Measurements from ENCODE around the gene FAT1.

The FAT1 gene

DNA sequence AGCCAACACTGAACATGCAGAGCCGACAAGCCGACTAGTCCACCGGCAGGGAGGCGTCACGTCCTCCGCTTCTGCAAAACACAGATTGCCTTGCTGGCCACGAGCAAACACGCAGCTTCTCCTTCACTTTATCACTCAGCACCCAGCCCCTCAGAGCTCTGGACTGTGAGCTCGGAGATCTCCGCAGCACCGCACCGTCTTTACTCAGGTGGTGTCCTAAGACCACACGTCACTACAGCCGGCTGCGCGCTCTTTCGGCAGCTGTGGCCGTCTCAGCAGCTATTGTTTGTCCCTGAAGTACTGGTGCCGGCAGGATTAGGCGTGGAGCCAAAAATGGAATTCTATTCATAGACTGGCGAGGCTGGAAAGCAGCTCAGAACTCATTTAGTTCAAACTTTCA lies 72.0 kb downstream of the FAT1 start:
- no peak for DNase-seq (ENCODE audit: low read depth)

DNA sequence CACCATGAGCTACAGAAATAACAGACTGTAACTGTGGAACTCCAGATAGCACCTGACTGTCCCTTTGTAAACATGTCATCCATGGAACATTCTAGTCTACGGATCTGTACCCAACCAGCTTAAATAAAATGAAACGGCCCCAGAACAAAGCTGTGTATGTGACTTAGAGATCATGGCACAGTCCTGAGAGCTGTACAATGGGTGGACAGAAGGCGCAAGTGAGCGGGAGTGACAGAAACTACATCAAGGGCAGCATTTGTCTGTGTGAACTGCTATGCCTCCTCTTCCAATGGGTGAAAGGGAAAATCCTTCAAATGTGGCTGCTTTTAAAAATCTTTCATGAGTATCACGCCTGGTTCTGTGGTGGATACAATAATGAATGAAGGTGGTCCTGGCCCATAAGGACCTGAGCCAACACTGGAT lies 72.5 kb downstream of the FAT1 start:
- DNase-seq (ENCODE audit: low read depth): no peak

DNA sequence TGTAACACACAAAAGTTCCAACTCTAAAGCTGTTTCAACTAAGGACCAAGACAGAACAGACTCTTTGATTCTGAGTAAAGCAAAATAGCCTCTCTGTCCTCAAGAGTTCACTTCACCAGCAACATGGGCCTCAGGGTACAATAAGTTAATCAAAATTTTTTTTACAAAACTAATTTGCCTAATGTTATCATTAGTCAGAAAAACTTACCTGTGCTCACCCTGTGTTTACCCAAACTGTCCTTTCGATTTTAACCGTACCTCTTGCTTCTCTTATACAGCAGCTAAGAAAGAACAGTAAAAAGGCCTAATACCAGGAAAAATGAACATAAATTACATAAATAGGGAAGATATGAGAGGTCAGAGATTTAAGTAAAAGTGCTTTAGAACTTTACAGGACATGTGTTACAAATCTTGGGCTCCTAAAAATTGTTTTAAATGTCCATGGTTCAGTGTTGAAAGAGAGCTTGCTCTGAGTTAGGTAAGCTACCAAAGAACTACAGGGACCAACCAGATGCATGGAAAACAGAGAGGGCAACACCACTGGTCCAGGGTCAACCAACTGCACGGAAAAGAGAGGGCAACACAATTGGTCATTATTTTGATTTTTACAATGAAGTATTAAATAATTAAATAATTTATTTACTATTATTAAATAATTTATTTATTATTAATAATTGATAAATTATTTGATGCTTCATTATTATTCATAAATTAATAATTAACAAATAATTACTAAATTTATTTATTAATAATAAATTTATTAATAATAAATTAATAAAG lies 73.1 kb downstream of the FAT1 start:
- no peak for DNase-seq (ENCODE audit: low read depth)

- no peak for DNase-seq (ENCODE audit: low read depth)
Measured at GRCh38 chr4:186647821-186648220, 75.8 kb downstream of the FAT1 start.

GRCh38 chr4:186644737-186645261 lies 78.9 kb downstream of the FAT1 start:
- DNase-seq (ENCODE audit: low read depth): no peak

DNA sequence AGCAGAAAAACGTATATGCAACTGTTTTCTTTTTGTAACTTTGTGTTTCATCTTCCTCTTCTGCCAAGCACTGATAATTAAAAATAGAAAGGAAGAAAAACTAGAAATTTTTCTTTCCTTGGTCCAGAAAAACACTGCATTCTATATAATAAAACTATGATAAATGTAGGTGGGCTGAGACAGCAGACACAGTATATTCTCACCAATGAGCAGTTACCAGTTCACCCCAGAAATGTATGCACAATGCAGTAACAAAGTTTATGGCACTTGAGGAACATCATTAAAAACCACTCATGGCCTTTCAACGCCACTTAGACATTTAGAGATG lies 79.4 kb downstream of the FAT1 start:
- no peak for DNase-seq (ENCODE audit: low read depth)

DNA sequence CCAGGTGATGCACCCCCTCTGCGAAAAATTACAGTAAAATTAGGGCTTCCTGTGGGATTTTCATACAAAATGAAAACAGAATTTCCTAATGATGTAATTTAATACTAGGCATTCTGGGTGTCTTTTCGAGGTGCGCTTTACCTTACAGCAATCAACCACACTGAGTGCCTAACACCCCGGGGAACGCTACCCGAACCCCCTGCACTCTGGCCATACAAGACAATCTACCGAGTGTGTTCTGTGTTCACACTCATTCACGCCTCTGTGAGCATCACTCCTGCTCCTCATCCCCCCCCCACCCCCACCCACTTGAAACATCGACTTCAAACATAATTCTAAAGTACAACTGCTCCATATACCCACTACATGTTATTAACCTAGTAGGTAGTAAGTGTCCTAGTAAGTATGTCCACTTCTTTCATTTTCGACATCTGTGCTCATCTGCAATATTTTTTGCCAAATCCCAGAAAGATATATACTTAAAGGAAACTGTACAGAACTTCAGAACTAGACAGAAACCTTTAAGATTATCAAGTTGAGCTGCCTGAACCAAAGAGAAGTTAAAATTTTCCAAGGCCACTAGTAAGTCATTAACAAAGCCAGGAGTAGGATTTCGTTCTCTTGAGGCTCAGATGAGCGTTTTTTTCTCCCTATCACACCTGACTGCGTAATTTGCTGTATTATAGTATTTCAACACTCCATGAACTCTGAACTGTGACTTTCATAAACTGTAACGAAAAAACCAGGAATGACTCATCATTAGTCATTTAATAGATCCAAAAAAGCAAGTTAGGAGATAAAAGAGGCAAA lies 80.0 kb downstream of the FAT1 start:
- no peak for DNase-seq (ENCODE audit: low read depth)

DNA sequence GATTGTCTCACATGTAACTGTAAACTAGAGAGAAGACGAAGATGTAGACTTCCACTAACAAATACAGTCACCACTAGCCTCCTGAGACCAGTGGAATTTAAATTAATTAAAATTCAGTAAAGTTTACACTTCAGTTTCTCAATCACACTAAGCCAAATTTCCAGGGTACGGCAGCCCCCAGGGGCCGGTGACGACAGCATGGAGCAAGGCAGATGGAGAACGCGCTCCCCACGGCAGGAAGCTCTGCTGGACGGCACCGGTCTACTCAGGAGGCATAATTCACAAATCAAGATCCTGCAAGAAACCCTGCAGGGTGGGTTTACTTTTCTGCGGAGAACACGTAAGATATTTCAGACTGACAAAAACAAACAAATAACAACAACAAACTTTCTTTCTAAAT lies 80.7 kb downstream of the FAT1 start:
- DNase-seq (ENCODE audit: low read depth): no peak

GRCh38 chr4:186642530-186642929 lies 81.1 kb downstream of the FAT1 start:
- DNase-seq (ENCODE audit: low read depth): no peak

- no peak for DNase-seq (ENCODE audit: low read depth)
Measured at GRCh38 chr4:186634591-186635128, 89.0 kb downstream of the FAT1 start.

GRCh38 chr4:186633844-186634243 lies 89.8 kb downstream of the FAT1 start:
- no peak for DNase-seq (ENCODE audit: low read depth)

- DNase-seq (ENCODE audit: low read depth): no peak
Measured at GRCh38 chr4:186630128-186630527, 93.5 kb downstream of the FAT1 start.

- DNase-seq (ENCODE audit: low read depth): no peak
Measured at GRCh38 chr4:186628058-186628711, 95.5 kb downstream of the FAT1 start.

DNA sequence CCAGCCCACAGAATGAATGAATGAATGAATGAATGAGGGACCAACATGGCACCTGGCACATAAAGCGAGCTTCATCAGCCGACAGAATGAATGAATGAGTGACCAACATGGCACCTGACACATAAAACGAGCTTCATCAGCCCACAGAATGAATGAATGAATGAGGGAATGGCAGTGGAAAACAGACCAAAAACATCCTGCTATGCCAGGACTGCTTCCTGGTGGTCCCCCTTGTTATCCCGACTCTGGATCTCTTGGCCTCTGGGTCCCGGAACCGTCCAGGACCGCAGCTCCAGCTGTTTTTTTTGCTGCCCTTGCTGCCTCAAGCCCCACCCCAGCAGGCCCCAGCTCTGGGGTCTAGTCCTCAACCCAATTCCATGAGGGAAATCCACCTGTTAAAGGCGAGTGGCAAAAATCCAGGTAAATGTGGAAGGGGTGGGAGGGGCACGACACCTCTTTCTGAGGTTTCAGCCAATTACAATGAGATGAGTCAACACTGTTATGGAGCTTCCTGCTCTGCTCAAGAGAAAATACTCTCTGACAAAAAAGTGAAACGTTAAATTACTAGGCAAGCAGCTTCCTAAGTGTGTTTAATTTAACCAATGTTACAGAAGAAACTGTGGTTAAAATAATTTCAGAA lies 96.3 kb downstream of the FAT1 start:
- DNase-seq (ENCODE audit: low read depth): no peak

- no peak for DNase-seq (ENCODE audit: low read depth)
Measured at GRCh38 chr4:186624951-186625350, 98.7 kb downstream of the FAT1 start.

- DNase-seq (ENCODE audit: low read depth): no peak
Measured at GRCh38 chr4:186623546-186623945, 100.1 kb downstream of the FAT1 start.

- DNase-seq (ENCODE audit: low read depth): no peak
Measured at GRCh38 chr4:186622788-186623464, 100.7 kb downstream of the FAT1 start.

DNA sequence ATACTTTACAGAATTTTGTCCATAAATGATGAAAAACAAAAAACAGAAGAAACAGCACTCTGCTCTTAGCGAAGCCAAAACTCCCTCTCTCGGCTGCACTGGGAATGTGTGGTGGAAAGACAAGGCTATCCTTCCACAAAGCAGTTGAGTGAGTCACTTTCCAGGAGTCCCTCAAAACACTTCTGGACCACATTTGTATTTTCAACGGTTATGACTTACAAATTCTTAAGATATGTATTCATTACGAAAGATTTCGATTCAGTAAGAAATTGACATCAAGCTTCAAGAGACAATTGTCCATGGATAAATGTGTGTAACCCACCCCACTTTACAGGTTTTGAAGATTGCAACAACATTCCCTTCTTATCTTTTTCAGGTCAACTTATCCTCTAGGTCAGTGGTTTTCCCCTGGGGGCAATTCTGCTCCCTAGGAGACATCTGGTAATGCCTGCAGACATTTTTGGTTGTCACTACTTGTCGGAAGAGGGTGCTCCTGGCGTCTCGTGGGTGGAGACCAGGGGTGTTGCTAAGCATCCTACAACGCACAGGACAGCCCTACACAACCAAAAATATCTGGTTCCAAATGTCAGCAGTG lies 101.6 kb downstream of the FAT1 start:
- DNase-seq (ENCODE audit: low read depth): no peak

DNA sequence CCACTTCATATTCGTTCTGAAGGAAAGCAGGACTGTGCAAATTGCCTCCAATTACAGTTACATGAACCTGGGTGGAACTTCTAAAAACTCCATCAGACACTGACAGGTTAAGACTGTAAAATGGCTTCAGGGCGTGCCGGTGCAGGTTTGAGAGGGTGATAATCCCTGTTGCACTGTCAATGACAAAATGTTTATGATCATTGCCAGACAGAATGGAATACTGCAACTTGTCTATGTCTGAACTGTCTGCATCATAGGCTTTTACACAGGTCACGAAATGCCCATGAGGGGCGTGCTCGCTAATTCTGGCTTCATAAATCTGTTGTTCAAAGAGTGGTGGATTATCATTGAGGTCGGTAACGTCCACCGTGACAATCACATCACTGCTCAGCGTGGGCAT lies 104.6 kb downstream of the FAT1 start:
- no peak for DNase-seq (ENCODE audit: low read depth)

DNA sequence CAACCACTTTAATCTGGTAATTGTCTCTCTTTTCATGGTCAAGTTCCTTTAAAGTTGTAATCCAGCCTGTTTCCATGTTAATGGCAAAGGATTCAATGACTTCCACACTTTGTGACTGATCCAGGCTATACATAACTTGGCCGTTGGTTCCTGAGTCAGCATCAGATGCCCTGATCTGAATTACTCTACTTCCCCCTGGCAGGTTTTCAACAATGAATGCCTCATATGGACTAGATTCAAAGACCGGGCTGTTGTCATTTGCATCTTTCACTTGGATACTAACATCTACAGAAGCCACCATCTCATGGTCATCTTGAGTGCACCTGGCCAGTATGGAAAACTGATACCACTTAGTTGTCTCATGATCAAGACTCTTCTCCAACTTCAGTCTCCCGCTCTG lies 105.7 kb downstream of the FAT1 start:
- no peak for DNase-seq (ENCODE audit: low read depth)

- no peak for DNase-seq (ENCODE audit: low read depth)
Measured at GRCh38 chr4:186607490-186607889, 116.2 kb downstream of the FAT1 start.

All from T follicular helper cell (primary cell).